Right lobe of liver (tissue), 6 donors: Measurements from ENCODE around the gene SPTLC3. TPM values are rescaled to one million over a fixed set of nuclear protein-coding genes. Genes with fewer than 3 reads are reported as not detected.
A peak's percentile ranks its signal among the peaks of the same experiment; 100 is the strongest.

ENCODE experiments used
- ATAC-seq, 4 donors: fragments of 200-7000 bp; cut with Tn5 transposase; one replicate each; pipeline ENCODE4 v1.9.1; 2020; ENCODE audit warnings: mild to moderate bottlenecking in 4 of 4, moderate library complexity in 4 of 4
- DNase-seq, 3 donors: peaks; one replicate each; pipeline ENCODE4 v3.0.0-alpha.2; 2020
- H3K27ac ChIP-seq, 3 donors: fragments of 200-600 bp; one replicate each; pipeline ENCODE4 v1.8.0; 2022
- H3K27me3 ChIP-seq, 2 donors: fragments of 200-600 bp; one replicate each; pipeline ENCODE4 v1.8.0; 2022
- H3K36me3 ChIP-seq, 4 donors: fragments of 200-600 bp; sonication (generic) in 1 of 4; one replicate each; pipeline versions ENCODE4 v1.5.1 to v1.8.0; 2017 to 2022; ENCODE audit warnings: control low read depth in 1 of 4
- H3K4me1 ChIP-seq, 4 donors: fragments of 200-600 bp; sonication (generic) in 1 of 4; one replicate each; pipeline versions ENCODE4 v1.5.1 to v1.8.0; 2017 to 2022; ENCODE audit warnings: control low read depth in 1 of 4
- H3K4me3 ChIP-seq, 3 donors: fragments of 200-600 bp; one replicate each; pipeline ENCODE4 v1.8.0; 2022
- H3K9me3 ChIP-seq, 4 donors: fragments of 200-600 bp; sonication (generic) in 1 of 4; one replicate each; pipeline versions ENCODE4 v1.5.1 to v1.8.0; 2017 to 2022; ENCODE audit warnings: control low read depth in 1 of 4
- CTCF ChIP-seq, 4 donors: fragments of 200-600 bp in 3 of 4; fragments of 450-650 bp in 1 of 4; IDR thresholded peaks; one replicate each; pipeline versions ENCODE4 v1.5.1 to v1.8.0; 2016 to 2022; ENCODE audit warnings: antibody characterized with exemption in 4 of 4, mild to moderate bottlenecking in 2 of 4
- POLR2A ChIP-seq: fragments of 450-650 bp; IDR thresholded peaks from one replicate; pipeline ENCODE4 v1.6.1; 2017; ENCODE audit warnings: antibody characterized with exemption, mild to moderate bottlenecking
- WGBS: methylation state at CpG from one replicate; pipeline ENCODE4 v1.1.6; 2018; ENCODE audit warnings: low coverage, low lambda C conversion rate; ENCODE audit not compliant: insufficient coverage; ENCODE audit errors: missing lambda C conversion rate; 5-methylcytosine and 5-hydroxymethylcytosine counted together
- intact Hi-C, 2 donors: fragments of 100-400 bp; cut with DNase I; formaldehyde crosslinking; loops; one replicate each; pipeline versions ENCODE4 v1.11.2 to v1.14.1; 2022
- total RNA-seq, 6 experiments: library from RNA; depleted of rRNA in 2 of 6; stranded (reverse); fragments of >200 nt in 2 of 6; fragmentation: NEBNext Ultra II Directional in 3 of 6; extraction: Animal tissue kit (Norgen Biotek cat#: 25700) in 3 of 6; gene quantifications; one replicate each; pipeline versions ENCODE4 v1.1.0 to v1.2.4, GENCODE V29; 2016 to 2023
- donor health status: DM: no; HTN: yes; CAD: no.
- donor health status: DM: no; HTN: no; CAD: no.
- donor health status: DM: no; HTN: no; CAD: no.
- donor health status: DM: no; HTN: yes; CAD: no.
- donor health status: DM: no; HTN: yes; CAD: no.

Gene SPTLC3
- total RNA-seq, 6 experiments from 2014 or later = 16.4 to 25.6 (median 24.8) TPM

DNA sequence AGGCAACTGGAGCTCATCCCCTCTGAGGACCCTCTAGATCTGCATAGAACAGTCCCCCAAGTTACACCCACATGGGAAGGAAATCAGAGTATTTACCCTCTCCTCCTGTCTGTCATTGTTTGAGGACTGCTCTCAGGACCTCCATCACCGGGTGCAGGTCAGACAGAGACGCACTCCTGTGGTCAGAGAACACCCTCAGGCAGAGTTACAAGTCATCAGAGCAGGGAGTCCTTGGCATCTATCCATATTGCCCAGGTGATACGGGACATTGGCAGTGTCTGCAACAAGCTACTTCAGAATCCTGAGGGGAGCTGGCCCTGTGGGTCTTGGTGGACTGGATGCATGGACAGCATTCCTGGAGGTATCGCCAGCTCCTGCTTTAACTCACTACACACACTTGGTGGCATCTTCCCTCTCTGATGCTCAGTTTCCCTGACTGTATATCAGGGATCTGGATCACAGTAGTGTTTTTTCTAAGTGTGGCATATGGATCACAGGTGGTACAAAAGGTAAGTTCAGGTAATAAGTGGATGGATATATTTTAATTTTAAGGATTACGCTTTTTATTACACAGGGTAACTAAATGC, 197.2 kb downstream of the SPTLC3 start:
- ATAC-seq (peak in 3 of 4 donors; percentile 39 to 59 (median 51)), DNase-seq (no peak)
- H3K27ac ChIP-seq = no peak overlapping the region
- TF ChIP-seq POLR2A = no peak
- TF ChIP-seq CTCF (IDR thresholded peaks at IDR 0.05) = peak in 1 of 4 donors; percentile 21
- 60% methylated on average over 3 of the region's 5 CpGs for WGBS
- H3K36me3 ChIP-seq = no peaks in the 10 kb centered on the region
- H3K4me1 ChIP-seq = no peaks in the 10 kb centered on the region
- no peaks in the 10 kb centered on the region for H3K27me3 ChIP-seq
- no peak overlapping the region for H3K4me3 ChIP-seq
- intact Hi-C loops = no loop called here
- H3K9me3 ChIP-seq = peaks cover 0 to 4% (median 0%) of the 10 kb centered on the region in 4 donors

GRCh38 chr20:13207016-13207415, 198.2 kb downstream of the SPTLC3 start:
- 100% methylated on average over 1 of the region's 2 CpGs for WGBS
- no peaks in the 10 kb centered on the region for H3K4me1 ChIP-seq
- no peak overlapping the region for H3K27ac ChIP-seq
- no peaks in the 10 kb centered on the region for H3K36me3 ChIP-seq
- no peak overlapping the region for H3K4me3 ChIP-seq
- ATAC-seq (no peak), DNase-seq (no peak)
- H3K9me3 ChIP-seq = peaks cover 0 to 4% (median 0%) of the 10 kb centered on the region in 4 donors
- intact Hi-C loops = no loop called here
- H3K27me3 ChIP-seq = no peaks in the 10 kb centered on the region
- TF ChIP-seq POLR2A = no peak
- TF ChIP-seq CTCF (IDR thresholded peaks at IDR 0.05) = no peak

GRCh38 chr20:13211956-13212618, 203.3 kb downstream of the SPTLC3 start:
- Histone ChIP-seq H3K4me1 (peaks cover 0 to 13% (median 6%) of the 10 kb centered on the region in 4 donors), H3K27ac (no peak overlapping the region), H3K27me3 (no peaks in the 10 kb centered on the region), H3K36me3 (no peaks in the 10 kb centered on the region), H3K4me3 (no peak overlapping the region), H3K9me3 (peaks cover 0 to 4% (median 0%) of the 10 kb centered on the region in 4 donors)
- DNase-seq (no peak), ATAC-seq (no peak)
- intact Hi-C loops = no loop called here
- TF ChIP-seq CTCF (IDR thresholded peaks at IDR 0.05) = no peak
- no peak for TF ChIP-seq POLR2A
- 81% methylated on average over 4 of the region's 4 CpGs for WGBS

GRCh38 chr20:13212750-13213149, 204.0 kb downstream of the SPTLC3 start:
- no peaks in the 10 kb centered on the region for H3K27me3 ChIP-seq
- ATAC-seq (no peak), DNase-seq (no peak)
- H3K4me3 ChIP-seq = no peak overlapping the region
- peaks cover 0 to 4% (median 0%) of the 10 kb centered on the region in 4 donors for H3K9me3 ChIP-seq
- intact Hi-C loops = no loop called here
- 55% methylated on average over 5 of the region's 5 CpGs for WGBS
- peaks cover 0 to 16% (median 6%) of the 10 kb centered on the region in 4 donors for H3K4me1 ChIP-seq
- TF ChIP-seq CTCF (IDR thresholded peaks at IDR 0.05) (no peak), POLR2A (no peak)
- no peaks in the 10 kb centered on the region for H3K36me3 ChIP-seq
- no peak overlapping the region for H3K27ac ChIP-seq
